ENCODE results near the gene TEPSIN. TPM values are rescaled to one million over a fixed set of nuclear protein-coding genes. Genes with fewer than 3 reads are reported as not detected.

TEPSIN gene
- total and polyA plus RNA-seq, 2 of the 13 experiments (the other 11 are each of a cell fraction or from before 2014, with no cell fraction given): 16.1 to 18.8 TPM

GRCh38 chr17:81277421-81277820, 38.6 kb upstream of the TEPSIN start:
- no peaks in the 10 kb centered on the region for H3K9me3 ChIP-seq (ENCODE audit: low read length)
- in situ Hi-C loops (cut with HindIII; ENCODE audit: extremely low pct_ligation_motif_present, low pct_unique_long_range_greater_than_20kb): no loop called here
- no peak overlapping the region for H2AFZ ChIP-seq (ENCODE audit: low read length)
- DNase-seq (ENCODE audit: low spot score) (no peak), FAIRE-seq (no peak), ATAC-seq (no peak)
- intact Hi-C loops (cut with micrococcal nuclease; ENCODE audit: unreplicated experiment): no loop called here
- WGBS (ENCODE audit: low lambda C conversion rate): 97% methylated on average over 14 of the region's 18 CpGs
- no peak overlapping the region for H3K27ac ChIP-seq (ENCODE audit: extremely low read length, insufficient read depth, low read length)
- H3K4me3 ChIP-seq (replicated peaks in 1 of 3; ENCODE audit: insufficient read depth in 1 of 3, low read depth in 2 of 3, low read length in 3 of 3): no peak overlapping the region
- peaks cover 33 to 64% of the 10 kb centered on the region in 2 experiments; a peak in 4 of 5 replicates for H3K36me3 ChIP-seq (replicated peaks in 1 of 2; ENCODE audit: control insufficient read depth in 1 of 2, insufficient read depth in 2 of 2, low read length in 2 of 2)
- no peaks in the 10 kb centered on the region for H3K4me1 ChIP-seq (ENCODE audit: insufficient read depth, low read length)
- H3K27me3 ChIP-seq (ENCODE audit: control insufficient read depth in 1 of 2, insufficient read depth in 2 of 2, low read length in 2 of 2): no peaks in the 10 kb centered on the region
- ChIA-PET POLR2A (no interaction called here), CTCF (ENCODE audit: low intra/inter-chr PET ratio, low total read pairs) (no interaction called here)
- no peak overlapping the region for H3K9ac ChIP-seq (ENCODE audit: insufficient read depth, low read depth, low read length)
- TF ChIP-seq HNRNPL (IDR thresholded peaks at IDR 0.05; ENCODE audit: low read depth, low read length) (no peak), STAT5B (CRISPR knock-in tag; IDR thresholded peaks at IDR 0.05) (no peak), MTA1 (CRISPR knock-in tag; IDR thresholded peaks at IDR 0.05; ENCODE audit: borderline replicate concordance) (no peak), EED (CRISPR knock-in tag; IDR thresholded peaks at IDR 0.05) (0 out of 2 replicates have a peak, but pooled peaks have one; percentile 24)
- no peaks in the 10 kb centered on the region for H4K20me1 ChIP-seq (ENCODE audit: insufficient read depth, low read length)
- H3K79me2 ChIP-seq (ENCODE audit: insufficient read depth, low read length): no peaks in the 10 kb centered on the region
- H3K4me2 ChIP-seq (ENCODE audit: low read depth, low read length): no peak overlapping the region
- BruUV-seq (replicated peaks): no TSS peak

GRCh38 chr17:81276781-81277180, 37.9 kb upstream of the TEPSIN start:
- POLR2A ChIA-PET: no interaction called here
- no peak overlapping the region for H3K4me2 ChIP-seq (ENCODE audit: low read depth, low read length)
- no peak for TF ChIP-seq ZFP82 (CRISPR knock-in tag; IDR thresholded peaks at IDR 0.05; ENCODE audit: borderline replicate concordance)
- TF ChIP-seq MTA1 (CRISPR knock-in tag; IDR thresholded peaks at IDR 0.05; ENCODE audit: borderline replicate concordance): 0 out of 2 replicates have a peak, but pooled peaks have one; percentile 14
- ATAC-seq: no peak
- FAIRE-seq: no peak
- no peak overlapping the region for H2AFZ ChIP-seq (ENCODE audit: low read length)
- 96% methylated on average over 11 of the region's 11 CpGs for WGBS (ENCODE audit: low lambda C conversion rate)
- in situ Hi-C loops (cut with HindIII; ENCODE audit: extremely low pct_ligation_motif_present, low pct_unique_long_range_greater_than_20kb) (no loop called here), intact Hi-C loops (cut with micrococcal nuclease; ENCODE audit: unreplicated experiment) (no loop called here)
- no peak for DNase-seq (ENCODE audit: low spot score)
- H3K9ac ChIP-seq (ENCODE audit: insufficient read depth, low read depth, low read length): no peak overlapping the region
- H3K27ac ChIP-seq (ENCODE audit: extremely low read length, insufficient read depth, low read length): no peak overlapping the region
- CTCF ChIA-PET (ENCODE audit: low intra/inter-chr PET ratio, low total read pairs): no interaction called here
- no peaks in the 10 kb centered on the region for H3K27me3 ChIP-seq (ENCODE audit: control insufficient read depth in 1 of 2, insufficient read depth in 2 of 2, low read length in 2 of 2)
- H3K36me3 ChIP-seq (replicated peaks in 1 of 2; ENCODE audit: control insufficient read depth in 1 of 2, insufficient read depth in 2 of 2, low read length in 2 of 2): peaks cover 33 to 61% of the 10 kb centered on the region in 2 experiments; a peak in 4 of 5 replicates
- no peaks in the 10 kb centered on the region for H3K4me1 ChIP-seq (ENCODE audit: insufficient read depth, low read length)
- no peak overlapping the region for H3K4me3 ChIP-seq (replicated peaks in 1 of 3; ENCODE audit: insufficient read depth in 1 of 3, low read depth in 2 of 3, low read length in 3 of 3)
- BruUV-seq (replicated peaks): no TSS peak
- H3K9me3 ChIP-seq (ENCODE audit: low read length): no peaks in the 10 kb centered on the region
- no peaks in the 10 kb centered on the region for H4K20me1 ChIP-seq (ENCODE audit: insufficient read depth, low read length)
- no peaks in the 10 kb centered on the region for H3K79me2 ChIP-seq (ENCODE audit: insufficient read depth, low read length)
